GM21529 (cell line): ENCODE measurements around the gene SAV1.
A peak's percentile ranks its signal among the peaks of the same experiment; 100 is the strongest.
"Not testable (repeated sequence)": the region's sequence is repeated elsewhere in the genome, so short reads cannot be mapped to it uniquely, and the experiment has no call there.

ENCODE experiments used
- ATAC-seq: cut with Tn5 transposase; IDR thresholded peaks from one replicate; pipeline ENCODE4 v1.9.1; 2021; ENCODE audit not compliant: unreplicated experiment

The SAV1 gene

DNA sequence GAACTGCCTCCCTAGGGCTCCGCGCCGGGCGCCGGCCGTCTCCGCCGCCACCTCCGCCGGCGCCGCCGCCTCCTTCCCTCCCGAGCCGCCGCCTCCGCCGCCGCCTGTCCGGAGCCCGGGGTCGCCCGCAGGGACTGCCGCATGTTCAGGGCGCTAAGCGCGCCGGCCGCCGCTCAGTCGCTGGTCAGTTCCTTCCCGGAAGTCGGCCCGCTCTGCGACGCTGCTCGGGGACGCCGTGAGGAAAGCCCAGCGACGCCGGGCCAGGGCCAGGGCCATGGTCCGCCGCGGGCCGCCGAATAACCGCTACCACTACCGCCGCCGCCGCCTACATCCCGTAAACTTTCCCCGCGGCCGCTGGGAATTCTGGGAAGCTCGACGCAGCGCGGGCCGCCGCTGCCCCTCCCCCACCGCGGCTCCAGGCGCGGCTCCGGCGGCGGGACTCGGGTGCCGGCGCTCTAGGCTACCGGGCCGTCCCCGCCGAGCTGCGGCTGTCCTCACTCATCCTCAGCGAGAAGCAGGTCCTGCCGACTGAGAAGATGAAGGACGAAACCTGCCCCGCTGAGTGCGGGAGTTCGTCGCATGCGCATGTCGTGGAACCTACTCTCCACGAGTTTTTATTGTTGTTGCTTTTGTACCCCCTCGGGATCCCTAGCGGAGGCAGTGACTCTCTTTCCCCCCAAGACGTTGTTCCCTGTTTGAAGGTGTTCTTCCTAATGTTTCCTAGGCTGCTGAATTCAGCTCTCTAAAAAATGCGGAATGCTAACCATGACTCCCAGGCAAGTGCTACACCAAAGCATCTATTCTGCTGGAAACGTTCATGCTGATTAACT lies at the start of gene SAV1:
SAV1 (minus strand) TSS at position 311 of the 830 bp plus-strand sequence. CDS start 339 bp downstream, outside the sequence.
- peak; percentile 48 for ATAC-seq

DNA sequence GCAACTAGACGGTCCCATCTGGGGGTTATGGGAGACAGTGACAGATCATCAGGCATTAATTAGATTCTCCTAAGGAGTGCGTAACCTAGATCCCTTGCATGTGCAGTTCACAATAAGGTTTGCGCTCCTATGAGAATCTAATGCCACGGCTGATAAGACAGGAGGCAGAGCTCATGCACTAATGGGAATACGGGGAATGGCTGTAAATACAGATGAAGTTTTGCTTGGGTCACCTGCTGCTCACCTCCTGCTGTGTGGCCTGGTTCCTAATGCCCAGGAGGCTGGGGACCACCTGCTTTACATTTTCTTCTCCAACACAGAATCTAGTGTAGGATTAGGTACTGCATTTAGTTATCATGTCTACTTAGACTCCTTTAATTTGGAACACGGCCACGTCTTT lies 49.7 kb upstream of the SAV1 start:
- ATAC-seq: no peak

DNA sequence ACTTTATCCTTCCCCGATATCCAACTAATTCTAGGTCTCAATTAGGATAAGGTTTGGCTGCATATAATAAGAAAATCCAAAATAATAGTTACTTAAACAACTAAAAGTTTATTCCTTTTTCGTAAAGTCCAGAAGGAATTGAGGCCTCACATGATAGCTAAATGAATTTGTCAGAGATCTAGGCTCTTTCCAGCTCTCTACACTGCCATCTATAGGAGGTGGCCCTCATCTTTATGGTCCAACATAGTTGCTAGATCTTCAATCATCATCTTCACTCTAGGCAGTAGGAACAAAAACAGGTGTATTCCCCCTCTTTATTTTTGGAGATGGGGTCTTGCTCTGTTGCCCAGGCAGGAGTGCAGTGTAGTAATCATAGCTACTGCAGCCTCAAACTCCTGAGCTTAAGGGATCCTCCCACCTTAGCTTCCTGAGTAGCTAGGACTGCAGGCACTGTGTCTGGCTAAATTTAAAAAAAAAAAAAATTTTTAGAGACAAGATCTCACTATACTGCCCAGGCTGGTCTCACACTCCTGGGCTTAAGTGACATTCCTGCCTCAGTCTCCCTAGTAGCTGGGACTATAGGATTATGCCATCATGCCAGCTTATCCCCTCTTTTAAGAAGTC lies 46.5 kb upstream of the SAV1 start:
- ATAC-seq: peak; percentile 75

DNA sequence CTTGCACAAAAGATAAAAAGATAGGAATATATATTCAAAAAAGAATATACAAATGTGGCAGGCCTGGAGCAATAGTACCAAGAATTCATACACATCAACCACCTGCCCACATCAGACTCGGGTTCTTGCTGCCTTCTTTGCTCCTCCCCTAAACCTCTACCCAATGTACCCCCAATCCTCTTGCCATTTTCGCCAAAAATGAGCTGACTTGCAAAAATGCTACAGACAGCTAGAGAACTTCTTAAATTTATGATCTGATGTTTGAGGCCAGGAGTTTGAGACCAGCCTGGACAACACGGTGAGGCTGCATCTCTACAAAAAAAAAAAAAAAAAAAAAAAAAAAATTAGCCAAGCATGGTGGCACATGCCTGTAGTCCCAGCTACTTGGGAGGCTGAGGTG lies 42.9 kb upstream of the SAV1 start:
- ATAC-seq: no peak

DNA sequence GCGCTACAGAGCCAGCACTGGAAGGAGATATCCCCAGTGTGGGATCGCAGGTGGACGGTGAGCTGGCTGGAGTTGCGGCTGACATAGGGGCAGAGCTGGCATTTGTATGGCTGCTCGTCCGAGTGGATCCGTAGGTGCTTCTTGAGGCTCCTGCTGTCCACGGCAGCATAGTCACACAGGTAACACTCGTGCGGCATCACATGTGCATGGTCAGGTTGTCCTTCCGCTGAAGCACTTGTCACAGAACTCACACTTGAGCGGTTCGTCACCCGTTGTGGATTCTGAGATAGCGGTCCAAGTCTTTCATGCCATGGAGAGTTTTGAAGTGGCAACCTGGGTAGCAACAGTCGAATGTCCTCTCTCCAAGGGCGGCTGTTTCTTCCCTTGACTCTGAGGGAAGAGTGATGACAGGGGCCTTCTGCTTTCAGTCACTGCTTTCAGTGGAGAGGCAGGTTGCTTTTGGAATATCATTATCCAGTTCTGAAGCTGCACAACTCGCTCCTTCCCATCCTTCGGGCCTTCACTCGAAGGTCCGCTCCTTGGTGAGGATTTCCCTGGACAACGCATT lies 37.0 kb upstream of the SAV1 start:
- ATAC-seq: no peak

DNA sequence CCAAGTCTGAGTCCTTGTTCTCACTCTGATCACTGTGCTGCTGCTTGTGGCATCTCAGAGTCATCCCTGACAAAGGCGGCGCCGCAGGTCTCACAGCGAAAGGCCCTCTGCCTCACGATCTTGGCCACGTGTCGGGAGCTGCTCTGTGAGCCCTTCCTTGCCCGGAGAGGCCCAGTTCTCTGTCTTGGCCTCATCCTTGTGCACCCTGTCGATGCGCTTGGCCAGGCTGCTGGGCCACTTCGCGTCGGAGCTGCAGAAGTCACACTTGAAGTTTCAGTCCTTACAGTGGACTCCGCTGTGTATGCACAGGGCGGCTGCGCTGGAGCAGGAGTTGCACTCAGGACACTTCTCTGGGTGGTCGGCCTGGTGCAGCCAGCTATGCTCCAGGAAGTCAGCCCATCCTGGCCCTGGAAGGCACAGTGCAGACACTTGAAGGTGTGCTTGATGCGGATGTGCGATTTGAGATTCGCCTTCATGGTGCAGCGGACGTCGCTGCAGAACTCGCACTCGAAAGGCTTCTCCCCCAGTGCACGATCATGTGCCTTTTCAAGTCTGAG lies 36.4 kb upstream of the SAV1 start:
- ATAC-seq: no peak

DNA sequence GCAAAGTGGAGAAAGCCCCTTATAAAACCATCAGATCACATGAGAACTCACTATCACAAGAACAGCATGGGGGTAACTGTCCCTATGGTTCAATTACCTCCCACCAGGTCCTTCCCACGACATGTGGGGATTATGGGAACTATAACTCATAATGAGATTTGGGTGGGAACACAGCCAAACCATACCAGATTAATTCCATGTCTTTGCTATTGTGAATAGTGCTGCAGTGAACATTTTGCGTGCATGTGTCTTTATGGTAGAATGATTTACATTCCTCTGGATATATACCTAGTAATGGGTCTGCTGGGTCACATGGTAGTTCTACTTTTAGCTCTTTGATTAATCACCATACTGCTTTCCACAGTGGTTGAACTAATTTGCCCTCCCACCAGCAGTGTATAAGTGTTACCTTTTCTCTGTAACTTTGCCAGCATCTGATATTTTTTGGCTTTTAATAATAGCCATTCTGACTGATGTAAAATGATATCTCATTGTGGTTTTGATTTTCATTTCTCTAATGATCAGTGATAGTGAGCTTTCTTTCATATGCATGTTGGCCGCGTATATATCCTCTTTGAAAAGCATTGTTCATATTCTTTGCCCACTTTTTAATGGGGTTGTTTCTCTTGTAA lies 29.7 kb upstream of the SAV1 start:
- no peak for ATAC-seq

DNA sequence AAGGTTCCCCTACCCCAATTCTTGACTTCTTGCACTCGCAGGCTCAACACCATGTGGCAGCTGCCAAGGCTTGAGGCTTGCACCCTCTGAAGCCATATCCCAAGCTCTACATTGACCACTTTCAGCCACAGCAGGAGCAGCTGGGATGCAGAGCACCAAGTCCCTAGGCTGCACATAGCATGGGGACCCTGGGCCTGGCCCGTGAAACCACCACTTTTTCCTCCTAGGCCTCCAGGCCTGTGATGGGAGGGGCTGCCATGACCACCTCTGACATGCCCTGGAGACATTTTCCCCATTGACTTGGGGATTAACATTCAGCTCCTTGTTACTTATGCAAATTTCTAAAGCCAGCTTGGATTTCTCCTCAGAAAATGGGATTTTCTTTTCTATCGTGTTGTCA lies 26.2 kb upstream of the SAV1 start:
- not testable (repeated sequence) for ATAC-seq

DNA sequence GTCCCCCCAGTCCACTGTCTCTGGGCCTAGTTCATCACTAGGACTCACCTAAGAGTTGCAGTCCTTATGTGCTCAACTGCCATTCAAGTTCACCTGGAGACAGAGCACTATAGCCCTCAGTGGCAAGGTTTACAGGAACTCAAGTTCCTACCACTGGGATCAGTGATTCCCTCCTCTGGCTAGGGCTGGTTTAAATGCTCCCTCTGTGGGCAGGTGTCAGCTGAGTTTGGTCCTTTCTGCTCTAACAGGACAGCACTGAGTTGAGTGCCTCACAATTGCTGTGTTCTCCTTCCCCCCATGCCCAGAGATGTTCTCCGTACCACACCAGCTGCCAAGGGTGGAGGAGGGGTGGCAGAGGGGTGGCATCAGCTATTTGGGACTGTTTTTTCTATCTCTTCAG lies 20.8 kb upstream of the SAV1 start:
- no peak for ATAC-seq

DNA sequence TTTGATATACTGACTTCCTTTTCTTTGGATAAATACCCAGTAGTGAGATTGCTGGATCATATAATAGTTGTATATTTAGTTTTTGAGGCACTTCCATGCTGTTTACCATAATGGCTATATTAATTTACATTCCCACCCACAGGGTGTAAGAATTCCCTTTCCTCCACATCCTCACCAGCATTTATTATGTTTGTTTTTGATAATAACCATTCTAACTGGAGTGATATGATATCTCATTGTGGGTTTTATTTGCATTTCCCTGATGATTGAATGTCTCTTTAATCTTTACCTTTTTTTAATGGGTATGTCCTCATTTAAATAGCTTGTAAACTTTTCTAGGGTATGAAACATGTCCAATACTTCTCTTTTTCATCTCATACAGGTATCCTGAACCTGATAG lies 11.6 kb upstream of the SAV1 start:
- no peak for ATAC-seq

DNA sequence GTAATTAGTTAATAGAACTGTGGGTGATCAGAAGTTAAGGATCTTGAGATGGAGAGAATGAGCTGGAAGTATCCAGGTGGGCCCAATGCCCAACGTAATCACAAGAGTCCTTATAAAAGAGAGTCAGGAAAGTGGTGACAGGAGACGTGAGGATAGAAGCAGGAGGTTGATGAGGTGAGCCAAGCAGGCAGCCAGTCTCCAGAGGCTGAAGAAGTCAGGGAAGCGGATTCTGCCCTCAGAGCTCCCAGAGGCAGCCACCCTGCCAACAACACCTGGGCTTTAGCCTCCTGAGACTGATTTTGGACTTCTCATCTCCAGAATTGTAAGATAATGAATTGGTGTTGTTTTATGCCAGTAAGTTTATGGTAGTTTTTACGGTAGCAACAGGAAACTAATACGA lies 10.1 kb upstream of the SAV1 start:
- ATAC-seq: no peak

DNA sequence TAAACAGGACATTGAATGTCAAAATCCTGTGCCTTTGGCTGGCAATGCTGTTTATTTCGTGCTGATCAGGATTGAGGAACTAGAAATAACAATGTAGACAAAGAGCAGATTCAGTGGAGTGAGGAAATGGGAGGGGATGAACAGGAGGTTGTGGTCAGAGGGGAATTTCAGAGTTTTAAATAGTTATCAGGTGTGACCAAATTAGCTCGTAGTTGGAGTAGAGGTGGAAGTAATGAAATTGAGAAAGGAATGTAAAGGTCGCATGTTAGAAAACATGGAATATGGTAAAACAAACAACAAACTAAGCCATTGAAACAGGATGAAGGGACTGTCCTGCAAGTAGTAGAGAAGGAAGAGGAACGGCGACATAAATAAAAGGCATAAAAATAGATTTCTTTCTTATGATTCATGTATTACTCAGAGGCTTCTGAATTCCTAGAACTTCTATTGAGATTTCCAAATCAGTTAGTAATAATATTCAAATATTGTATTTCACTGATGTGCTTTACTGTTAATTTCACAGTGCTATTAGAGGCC lies 9.5 kb upstream of the SAV1 start:
- peak; percentile 79 for ATAC-seq

DNA sequence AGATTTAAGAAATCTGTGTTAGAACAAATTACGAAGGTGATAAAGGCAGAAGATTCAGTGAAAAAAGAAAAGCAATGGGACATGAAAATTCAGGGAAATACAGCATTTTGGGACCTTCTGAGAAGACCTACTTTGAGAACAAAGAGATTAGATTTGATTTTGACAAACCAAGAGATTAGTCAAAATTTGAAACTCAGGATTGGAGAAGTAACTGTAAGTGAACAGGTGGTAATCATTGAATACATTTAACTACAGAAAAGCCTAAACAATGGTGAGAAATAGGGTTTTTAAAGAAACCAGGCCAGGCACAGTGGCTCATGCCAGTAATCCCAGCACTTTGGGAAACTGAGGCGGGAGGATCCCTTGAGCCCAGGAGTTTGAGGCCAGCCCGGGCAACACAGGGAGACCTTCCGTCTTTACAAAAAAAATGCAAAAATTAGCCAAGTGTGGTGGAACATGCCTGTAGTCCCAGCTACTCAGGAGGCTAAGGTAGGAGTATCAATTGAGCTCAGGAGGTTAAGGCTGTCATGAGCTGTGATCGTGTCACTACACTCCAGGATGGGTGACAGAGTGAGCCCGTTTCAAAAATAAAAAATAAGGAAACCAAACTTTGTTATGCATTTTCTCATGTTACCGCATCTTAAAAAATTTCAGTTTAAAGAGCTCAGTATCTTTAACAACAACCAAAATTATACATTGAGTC lies 8.9 kb upstream of the SAV1 start:
- ATAC-seq: peak; percentile 32

DNA sequence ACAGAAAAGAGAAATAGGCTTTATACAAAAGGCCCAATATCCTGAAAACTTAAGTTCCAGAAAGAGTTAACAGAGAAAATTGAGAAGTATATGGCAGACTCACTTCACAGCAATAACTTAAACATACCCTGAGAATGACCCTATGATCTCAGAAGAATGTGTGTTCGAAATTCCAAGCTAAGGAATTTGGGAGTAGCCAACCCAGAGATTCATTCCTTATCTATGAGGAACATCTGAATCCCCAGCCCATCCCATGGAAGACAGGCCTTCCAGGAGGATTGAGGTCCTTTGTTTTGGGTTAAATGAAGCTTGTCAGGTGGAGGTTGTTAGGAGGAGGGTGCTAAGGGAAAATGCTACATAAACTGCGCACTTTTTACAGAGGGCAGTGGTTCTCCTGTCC lies 7.5 kb upstream of the SAV1 start:
- no peak for ATAC-seq

DNA sequence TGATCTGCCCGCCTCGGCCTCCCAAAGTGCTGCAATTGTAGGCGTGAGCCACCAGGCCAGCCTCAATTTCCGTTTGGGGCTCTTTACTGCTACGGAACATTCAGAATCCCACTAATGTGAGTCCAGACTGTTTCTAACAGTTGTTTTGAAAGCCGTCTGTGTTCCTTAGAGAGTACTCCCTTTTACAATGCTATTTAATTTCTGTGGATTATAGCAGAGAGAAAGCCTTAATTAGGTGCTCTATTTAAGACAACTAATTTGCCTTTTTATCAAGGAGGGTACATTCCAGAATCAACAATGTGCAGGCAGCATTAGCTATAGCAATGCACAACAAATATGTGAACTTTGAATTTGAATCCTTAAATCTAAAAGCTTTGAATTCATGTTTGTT lies 2.8 kb upstream of the SAV1 start:
- no peak for ATAC-seq

DNA sequence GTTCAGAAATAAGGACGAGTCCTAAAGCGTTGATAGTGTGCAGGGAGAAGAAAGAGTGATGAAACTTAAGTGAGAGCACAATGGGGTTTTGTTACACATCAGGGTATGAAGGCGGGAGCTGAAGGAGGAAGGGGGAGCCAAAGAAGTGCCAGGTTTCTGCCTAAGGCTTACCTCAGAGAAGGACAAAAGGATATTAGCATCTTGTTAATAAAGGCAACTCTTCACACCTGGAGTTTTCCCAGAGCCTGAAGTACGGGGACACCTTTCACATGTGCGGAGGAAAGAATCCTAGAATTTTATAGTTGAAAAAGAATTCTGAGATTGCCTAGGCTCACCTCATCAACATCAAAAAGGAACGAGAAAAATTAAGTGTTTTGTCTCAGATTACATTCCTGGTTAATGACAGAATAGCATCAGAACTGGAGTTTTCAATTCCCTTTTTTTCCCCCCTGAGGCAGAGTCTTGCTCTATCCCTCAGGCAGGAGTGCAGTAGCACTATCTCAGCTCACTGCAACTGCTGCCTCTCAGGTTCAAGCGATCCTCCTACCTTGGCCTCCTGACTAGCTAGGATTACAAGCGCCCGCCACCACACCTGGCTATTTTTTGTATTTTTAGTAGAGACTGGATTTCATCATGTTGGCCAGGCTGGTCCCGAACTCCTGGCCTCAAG lies 2.2 kb upstream of the SAV1 start:
- ATAC-seq: no peak

DNA sequence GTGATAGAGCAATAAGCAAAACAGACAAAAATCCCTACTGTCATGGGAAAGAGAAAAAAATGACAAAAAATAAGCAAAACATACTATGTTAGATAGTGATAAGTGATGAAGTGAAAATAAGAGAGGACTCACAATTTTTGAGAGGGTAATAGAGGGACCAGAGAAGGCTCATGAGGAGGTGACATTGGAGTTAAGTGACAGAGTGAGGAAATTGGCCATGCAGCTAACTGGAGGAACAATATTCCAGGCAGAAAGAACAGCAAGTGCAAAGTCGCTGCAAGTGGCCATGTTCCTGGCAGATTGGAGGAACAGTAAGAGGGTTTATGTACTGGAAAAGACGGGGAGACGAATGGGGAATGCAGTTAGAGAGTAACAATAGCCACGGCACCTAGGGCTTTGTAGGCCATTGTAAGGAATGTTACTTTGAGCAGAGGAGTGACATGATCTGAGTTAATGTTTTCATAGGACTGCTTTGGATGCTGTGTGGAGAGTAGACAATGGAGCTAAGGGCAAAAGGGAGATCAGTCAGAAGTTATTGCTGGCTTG lies 1.4 kb upstream of the SAV1 start:
- no peak for ATAC-seq

DNA sequence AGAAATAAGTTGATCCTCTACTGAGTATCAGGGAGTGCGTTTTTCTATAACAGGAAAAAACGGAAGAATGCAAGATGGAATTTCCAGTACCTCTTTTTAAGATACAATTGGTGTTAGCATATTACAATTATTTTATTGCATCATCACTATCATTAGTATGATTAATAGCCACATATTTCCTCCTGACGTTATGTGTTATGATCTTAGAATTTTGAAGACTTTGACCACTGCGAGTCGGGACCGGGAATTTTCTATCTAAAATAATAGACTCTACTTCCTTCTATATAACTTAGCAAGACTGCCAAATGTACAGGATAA lies 679 bp upstream of the SAV1 start:
- ATAC-seq: no peak

DNA sequence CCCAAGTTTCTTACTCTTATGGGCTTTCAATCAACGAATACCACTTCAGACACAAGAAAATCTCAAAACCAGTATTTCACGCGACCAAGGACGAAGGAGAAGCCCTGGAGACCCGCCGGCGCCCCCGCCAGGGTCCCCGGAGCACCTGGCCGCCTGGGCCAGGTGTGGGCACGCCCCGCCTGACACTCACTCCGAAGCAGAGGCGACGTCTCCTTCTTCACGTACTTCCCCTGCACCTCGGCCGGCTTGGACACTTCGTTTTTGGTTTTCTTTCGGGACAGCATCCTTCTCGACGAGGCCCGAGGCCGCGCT lies 466 bp downstream of the SAV1 start:
- ATAC-seq: peak; percentile 45
